HEK293 (cell line): ENCODE results near the gene PLBD2.

Source experiments
- CTCF ChIA-PET: fragments of 350-600 bp; formaldehyde crosslinking; extraction: SDS; loops from one replicate; lab custom pipeline; 2021; ENCODE audit warnings: antibody characterized with exemption; lab: Yijun Ruan, JAX
- POLR2A ChIA-PET: fragments of 300-600 bp; formaldehyde crosslinking; extraction: SDS; loops from one replicate; lab custom pipeline; 2020; ENCODE audit warnings: antibody characterized with exemption, inconsistent platforms; lab: Yijun Ruan, JAX
- H3K27ac ChIP-seq: fragments of 200-500 bp; sonication (Bioruptor generic); 2 replicates; pipeline ENCODE4 v1.5.1; 2014; ENCODE audit warnings: low read depth, low read length, control low read depth, inconsistent platforms; ENCODE audit errors: extremely low read depth
- H3K36me3 ChIP-seq, 2 experiments: fragments of 200-500 bp in 1 of 2; sonication (Bioruptor generic) in 1 of 2; 1 replicate in 1 of 2; 2 replicates in 1 of 2; pipeline ENCODE4 v1.5.1; 2014 to 2017; ENCODE audit warnings: inconsistent platforms in 2 of 2, low read length in 2 of 2; ENCODE audit not compliant: control insufficient read depth in 2 of 2, insufficient read depth in 1 of 2
- H3K4me1 ChIP-seq: fragments of 200-500 bp; sonication (Bioruptor generic); 2 replicates; pipeline ENCODE4 v1.5.1; 2014; ENCODE audit warnings: mild to moderate bottlenecking, low read length, inconsistent platforms; ENCODE audit not compliant: control insufficient read depth, insufficient read depth
- H3K4me3 ChIP-seq: 2 replicates; pipeline ENCODE4 v1.5.1; 2011; ENCODE audit warnings: low read depth, mild to moderate bottlenecking, control low read depth, low read length, moderate library complexity
- H3K9me3 ChIP-seq: fragments of 200-500 bp; sonication (Bioruptor generic); 2 replicates; pipeline ENCODE4 v1.5.1; 2014; ENCODE audit warnings: low read depth, low read length, inconsistent platforms; ENCODE audit not compliant: control insufficient read depth, insufficient read depth
- BCL11A ChIP-seq: fragments of 450-650 bp; formaldehyde crosslinking; IDR thresholded peaks from 2 replicates; pipeline ENCODE4 v1.5.1; 2016; ENCODE audit warnings: low read depth, missing biosample characterization, missing genetic modification characterization
- EGR2 ChIP-seq: fragments of 450-650 bp; formaldehyde crosslinking; IDR thresholded peaks from 2 replicates; pipeline ENCODE4 v1.5.1; 2016; ENCODE audit warnings: low read depth, missing biosample characterization, missing genetic modification characterization
- ELK4 ChIP-seq: IDR thresholded peaks from 2 replicates; pipeline ENCODE4 v1.6.1; 2011; ENCODE audit warnings: mild to moderate bottlenecking, low read depth, low read length, borderline replicate concordance
- GFI1B ChIP-seq: fragments of 450-650 bp; formaldehyde crosslinking; IDR thresholded peaks from 2 replicates; pipeline ENCODE4 v1.5.1; 2016; ENCODE audit warnings: missing biosample characterization, missing genetic modification characterization
- GLI4 ChIP-seq: fragments of 450-650 bp; formaldehyde crosslinking; IDR thresholded peaks from 2 replicates; pipeline ENCODE4 v1.5.1; 2016; ENCODE audit warnings: missing biosample characterization, missing genetic modification characterization
- KLF10 ChIP-seq: fragments of 450-650 bp; IDR thresholded peaks from 2 replicates; pipeline ENCODE4 v1.5.1; 2018; ENCODE audit warnings: missing biosample characterization, mild to moderate bottlenecking, missing genetic modification characterization
- MZF1 ChIP-seq: fragments of 450-650 bp; formaldehyde crosslinking; IDR thresholded peaks from 2 replicates; pipeline ENCODE4 v1.5.1; 2017; ENCODE audit warnings: missing biosample characterization, missing genetic modification characterization, borderline replicate concordance
- SP7 ChIP-seq: fragments of 450-650 bp; formaldehyde crosslinking; IDR thresholded peaks from 2 replicates; pipeline ENCODE4 v1.5.1; 2016; ENCODE audit warnings: missing biosample characterization, missing genetic modification characterization
- TCF7L2 ChIP-seq: IDR thresholded peaks from 2 replicates; pipeline ENCODE4 v1.6.1; 2011; ENCODE audit warnings: low read depth, mild to moderate bottlenecking, inconsistent platforms, low read length, moderate library complexity, borderline replicate concordance
- ZBTB20 ChIP-seq: fragments of 450-650 bp; formaldehyde crosslinking; IDR thresholded peaks from 2 replicates; pipeline ENCODE4 v1.5.1; 2016; ENCODE audit warnings: missing biosample characterization, missing genetic modification characterization
- ZFP69B ChIP-seq: fragments of 450-650 bp; formaldehyde crosslinking; IDR thresholded peaks from 2 replicates; pipeline ENCODE4 v1.5.1; 2016; ENCODE audit warnings: missing biosample characterization, missing genetic modification characterization
- ZNF146 ChIP-seq: fragments of 450-650 bp; formaldehyde crosslinking; IDR thresholded peaks from 2 replicates; pipeline ENCODE4 v1.5.1; 2016; ENCODE audit warnings: missing biosample characterization, missing genetic modification characterization
- ZNF157 ChIP-seq: fragments of 450-650 bp; formaldehyde crosslinking; IDR thresholded peaks from 2 replicates; pipeline ENCODE4 v1.5.1; 2016; ENCODE audit warnings: missing biosample characterization, missing genetic modification characterization
- ZNF239 ChIP-seq: fragments of 450-650 bp; formaldehyde crosslinking; IDR thresholded peaks from 2 replicates; pipeline ENCODE4 v1.5.1; 2016; ENCODE audit warnings: missing biosample characterization, missing genetic modification characterization
- ZNF302 ChIP-seq: fragments of 450-650 bp; formaldehyde crosslinking; IDR thresholded peaks from 2 replicates; pipeline ENCODE4 v1.5.1; 2016; ENCODE audit warnings: missing biosample characterization, missing genetic modification characterization, low read depth
- ZNF335 ChIP-seq: fragments of 450-650 bp; formaldehyde crosslinking; conservative IDR thresholded peaks from 2 replicates; pipeline ENCODE4 v1.5.1; 2016; ENCODE audit warnings: missing biosample characterization, missing genetic modification characterization
- ZNF341 ChIP-seq: fragments of 450-650 bp; formaldehyde crosslinking; IDR thresholded peaks from 2 replicates; pipeline ENCODE4; 2016; ENCODE audit warnings: low read depth, missing biosample characterization, missing genetic modification characterization
- ZNF394 ChIP-seq: fragments of 450-650 bp; formaldehyde crosslinking; IDR thresholded peaks from 2 replicates; pipeline ENCODE4 v1.5.1; 2016; ENCODE audit warnings: missing biosample characterization, missing genetic modification characterization, mild to moderate bottlenecking, moderate library complexity, borderline replicate concordance
- ZNF416 ChIP-seq: fragments of 450-650 bp; formaldehyde crosslinking; IDR thresholded peaks from 2 replicates; pipeline ENCODE4 v1.5.1; 2016; ENCODE audit warnings: missing biosample characterization, missing genetic modification characterization
- ZNF423 ChIP-seq: fragments of 450-650 bp; formaldehyde crosslinking; IDR thresholded peaks from 2 replicates; pipeline ENCODE4 v1.5.1; 2016; ENCODE audit warnings: missing biosample characterization, missing genetic modification characterization
- ZNF558 ChIP-seq: fragments of 450-650 bp; formaldehyde crosslinking; IDR thresholded peaks from 2 replicates; pipeline ENCODE4 v1.5.1; 2016; ENCODE audit warnings: missing biosample characterization, missing genetic modification characterization
- ZNF600 ChIP-seq: fragments of 450-650 bp; formaldehyde crosslinking; IDR thresholded peaks from 2 replicates; pipeline ENCODE4 v1.5.1; 2016; ENCODE audit warnings: missing biosample characterization, missing genetic modification characterization
- ZNF610 ChIP-seq: fragments of 450-650 bp; formaldehyde crosslinking; IDR thresholded peaks from 2 replicates; pipeline ENCODE4 v1.5.1; 2016; ENCODE audit warnings: missing biosample characterization, missing genetic modification characterization, borderline replicate concordance
- ZNF629 ChIP-seq: fragments of 450-650 bp; formaldehyde crosslinking; IDR thresholded peaks from 2 replicates; pipeline ENCODE4 v1.5.1; 2017; ENCODE audit warnings: missing biosample characterization, missing genetic modification characterization
- ZNF664 ChIP-seq: fragments of 450-650 bp; formaldehyde crosslinking; IDR thresholded peaks from 2 replicates; pipeline ENCODE4 v1.5.1; 2016; ENCODE audit warnings: missing biosample characterization, missing genetic modification characterization

The PLBD2 gene

GRCh38 chr12:113402586-113403260 lies 44.3 kb downstream of the PLBD2 start:
- TF ChIP-seq ZNF610 (tag by site-specific recombination) (no peak), ZNF146 (tag by site-specific recombination) (no peak), ZFP69B (tag by site-specific recombination) (no peak), ZBTB20 (tag by site-specific recombination) (no peak), ZNF600 (no peak)
- Histone ChIP-seq H3K27ac (no peak overlapping the region), H3K4me3 (no peak overlapping the region), H3K36me3 (no peaks in the 10 kb centered on the region), H3K4me1 (no peaks in the 10 kb centered on the region), H3K9me3 (no peaks in the 10 kb centered on the region)
- CTCF ChIA-PET: no interaction called here
- POLR2A ChIA-PET: no interaction called here

- H3K27ac ChIP-seq: no peak within 1 kb of the TSS
- TF ChIP-seq ZNF558 (no peak), ELK4 (no peak), ZNF416 (tag by site-specific recombination) (no peak), KLF10 (no peak), ZNF335 (peak; percentile 45), MZF1 (tag by site-specific recombination) (no peak), GLI4 (tag by site-specific recombination) (no peak), EGR2 (tag by site-specific recombination) (no peak), ZNF629 (tag by site-specific recombination) (no peak), ZNF239 (tag by site-specific recombination) (no peak), ZNF341 (tag by site-specific recombination) (peak; percentile 69), ZNF302 (tag by site-specific recombination) (no peak), ZNF157 (tag by site-specific recombination) (no peak)
- TF ChIP-seq, all 188 proteins: peak for 2
- Histone ChIP-seq H3K4me1 (no peaks in the 10 kb centered on the region), H3K36me3 (no peaks in the 10 kb centered on the region), H3K9me3 (no peaks in the 10 kb centered on the region), H3K4me3 (no peak within 1 kb of the TSS)
- ChIA-PET CTCF (interaction anchor here (0.5 to 1.8 kb wide), 4 partner anchors 18 to 355 kb away, joined by 3 to 5 read pairs (median 4); no protein-coding TSS in a partner anchor), POLR2A (interaction anchor here (1.1 kb wide), 1 partner anchor 18 kb away, joined by 3 read pairs; the partner anchor contains the start of gene SDSL)
Observed at GRCh38 chr12:113403435-113404415, 45.3 kb downstream of the PLBD2 start, which contains the start of gene SDS. Gene SDS, minus strand, starts transcription at chr12:113403887. Its CDS starts 4,179 bp downstream, at chr12:113399708.

GRCh38 chr12:113405694-113406093 lies 47.3 kb downstream of the PLBD2 start:
- Histone ChIP-seq H3K36me3 (no peaks in the 10 kb centered on the region), H3K27ac (no peak overlapping the region), H3K4me3 (no peak overlapping the region), H3K4me1 (no peaks in the 10 kb centered on the region), H3K9me3 (no peaks in the 10 kb centered on the region)
- POLR2A ChIA-PET: no interaction called here
- CTCF ChIA-PET: interaction anchor here (0.9 to 1.2 kb wide), 3 partner anchors 26 to 208 kb away, joined by 3 to 5 read pairs (median 4); no protein-coding TSS in a partner anchor
- TF ChIP-seq ZNF394 (tag by site-specific recombination) (no peak), ZNF335 (no peak), ZNF423 (no peak), GFI1B (tag by site-specific recombination) (no peak), ZNF341 (tag by site-specific recombination) (no peak), SP7 (tag by site-specific recombination) (no peak), ZNF664 (no peak), BCL11A (no peak), TCF7L2 (no peak)
